HUES64 (cell line): ENCODE measurements around the gene CCDC91.
"Not testable (repeated sequence)": the region's sequence is repeated elsewhere in the genome, so short reads cannot be mapped to it uniquely, and the experiment has no call there.

ENCODE experiments used
- H3K27ac ChIP-seq: 2 replicates; pipeline ENCODE4 v1.7.0; 2013; ENCODE audit warnings: low read depth, low read length, inconsistent platforms
- H3K27me3 ChIP-seq: 2 replicates; pipeline ENCODE4 v1.6.1; 2013; ENCODE audit warnings: mild to moderate bottlenecking, low read length; ENCODE audit not compliant: insufficient read depth
- H3K36me3 ChIP-seq: 2 replicates; pipeline ENCODE4 v1.6.1; 2013; ENCODE audit warnings: mild to moderate bottlenecking, low read length; ENCODE audit not compliant: insufficient read depth
- H3K4me1 ChIP-seq: 2 replicates; pipeline ENCODE4 v1.6.1; 2013; ENCODE audit warnings: mild to moderate bottlenecking, low read length, moderate library complexity; ENCODE audit not compliant: insufficient read depth
- H3K4me3 ChIP-seq: 2 replicates; pipeline ENCODE4 v1.5.1; 2013; ENCODE audit warnings: mild to moderate bottlenecking, low read length, moderate library complexity
- H3K9ac ChIP-seq: 2 replicates; pipeline ENCODE4 v1.6.1; 2013; ENCODE audit warnings: mild to moderate bottlenecking, low read depth, low read length
- H3K9me3 ChIP-seq: 2 replicates; pipeline ENCODE4 v1.6.1; 2013; ENCODE audit warnings: low read depth, low read length; ENCODE audit not compliant: insufficient read depth
- WGBS: fragments of 150-250, 120-280 bp; methylation state at CpG from one replicate; pipeline ENCODE4 v1.1.7; 2013; ENCODE audit warnings: missing lambda C conversion rate; 5-methylcytosine and 5-hydroxymethylcytosine counted together

CCDC91 gene

DNA sequence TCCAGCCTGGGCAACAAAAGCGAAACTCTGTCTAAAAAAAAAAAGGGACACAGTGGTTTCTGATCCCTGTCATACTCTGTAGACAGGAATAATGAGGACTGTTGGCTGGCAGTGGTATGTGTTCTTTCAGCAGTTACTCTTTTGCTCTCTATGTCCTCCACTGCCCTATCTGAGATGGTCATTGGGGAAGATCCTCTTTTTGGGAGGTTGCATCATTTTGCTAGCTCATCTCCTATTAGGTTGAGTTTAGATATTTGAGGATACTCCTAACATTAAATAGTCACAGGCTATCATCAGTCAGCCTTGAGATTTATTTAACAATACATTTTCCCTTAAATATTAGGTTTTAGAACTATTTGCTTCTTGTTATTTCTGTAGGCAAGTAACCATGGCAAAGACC, 5.9 kb upstream of the CCDC91 start:
- 97% methylated on average over 1 of the region's 1 CpG for WGBS
- no peak overlapping the region for H3K9ac ChIP-seq
- no peaks in the 10 kb centered on the region for H3K36me3 ChIP-seq
- H3K9me3 ChIP-seq: no peaks in the 10 kb centered on the region
- no peaks in the 10 kb centered on the region for H3K4me1 ChIP-seq
- no peak overlapping the region for H3K4me3 ChIP-seq
- no peak overlapping the region for H3K27ac ChIP-seq
- H3K27me3 ChIP-seq: no peaks in the 10 kb centered on the region

DNA sequence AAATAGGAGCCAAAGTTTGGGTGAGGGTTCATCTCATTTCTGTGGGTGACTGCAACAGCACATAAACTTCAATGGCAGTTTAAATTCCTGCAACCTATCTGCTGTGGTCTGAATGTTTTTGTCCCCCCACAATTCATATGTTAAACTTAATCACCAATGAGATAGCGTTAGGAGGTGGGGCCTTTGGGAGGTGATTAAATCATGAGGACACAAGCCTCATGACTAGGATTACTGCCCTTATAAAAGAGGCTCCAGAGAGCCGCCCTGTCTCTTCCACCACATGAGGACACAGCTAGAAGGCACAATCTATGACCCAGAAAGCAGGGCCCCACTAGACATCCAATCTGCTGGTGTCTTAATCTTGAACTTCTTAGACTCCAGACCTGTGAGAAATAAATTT, 3.8 kb upstream of the CCDC91 start:
- Histone ChIP-seq H3K36me3 (no peaks in the 10 kb centered on the region), H3K4me3 (no peak overlapping the region), H3K4me1 (peaks cover 2% of the 10 kb centered on the region; the same call in 1 of the 2 replicates), H3K9ac (no peak overlapping the region), H3K9me3 (no peaks in the 10 kb centered on the region), H3K27ac (no peak overlapping the region), H3K27me3 (no peaks in the 10 kb centered on the region)
- WGBS: 83% methylated on average over 2 of the region's 2 CpGs

DNA sequence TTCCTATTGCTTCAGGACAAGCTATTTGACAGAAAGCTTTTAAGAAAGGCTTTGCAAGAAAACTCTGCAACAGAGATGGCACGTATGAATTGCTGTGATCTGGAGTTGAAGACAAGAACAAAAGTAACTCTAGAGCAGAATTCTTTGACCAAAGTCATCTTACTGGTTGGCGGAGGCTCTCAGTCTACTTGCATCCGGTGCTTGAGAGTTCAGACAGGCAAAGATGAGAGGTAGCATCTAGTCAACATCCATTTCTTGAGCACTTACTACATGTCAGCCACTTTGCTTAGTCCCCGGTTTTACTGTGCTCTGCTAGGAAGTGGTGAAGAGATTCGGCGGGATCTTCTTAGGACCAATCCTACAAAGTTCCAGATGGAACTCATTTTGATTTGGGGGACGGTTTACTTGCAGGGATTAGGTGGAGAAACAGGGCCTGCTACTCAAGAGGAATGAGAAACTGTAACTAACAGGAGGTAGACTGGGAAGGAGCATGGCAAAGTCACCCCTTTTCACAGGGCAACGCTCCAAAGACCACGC, 404 bp upstream of the CCDC91 start:
- peaks cover 5% of the 10 kb centered on the region; the same call in 1 of the 2 replicates for H3K4me1 ChIP-seq
- no peaks in the 10 kb centered on the region for H3K27me3 ChIP-seq
- H3K9ac ChIP-seq: peak overlapping the region; percentile 88
- no peaks in the 10 kb centered on the region for H3K9me3 ChIP-seq
- H3K27ac ChIP-seq: no peak overlapping the region
- peak overlapping the region; percentile 98 for H3K4me3 ChIP-seq
- WGBS: 60% methylated on average over 9 of the region's 9 CpGs
- no peaks in the 10 kb centered on the region for H3K36me3 ChIP-seq

DNA sequence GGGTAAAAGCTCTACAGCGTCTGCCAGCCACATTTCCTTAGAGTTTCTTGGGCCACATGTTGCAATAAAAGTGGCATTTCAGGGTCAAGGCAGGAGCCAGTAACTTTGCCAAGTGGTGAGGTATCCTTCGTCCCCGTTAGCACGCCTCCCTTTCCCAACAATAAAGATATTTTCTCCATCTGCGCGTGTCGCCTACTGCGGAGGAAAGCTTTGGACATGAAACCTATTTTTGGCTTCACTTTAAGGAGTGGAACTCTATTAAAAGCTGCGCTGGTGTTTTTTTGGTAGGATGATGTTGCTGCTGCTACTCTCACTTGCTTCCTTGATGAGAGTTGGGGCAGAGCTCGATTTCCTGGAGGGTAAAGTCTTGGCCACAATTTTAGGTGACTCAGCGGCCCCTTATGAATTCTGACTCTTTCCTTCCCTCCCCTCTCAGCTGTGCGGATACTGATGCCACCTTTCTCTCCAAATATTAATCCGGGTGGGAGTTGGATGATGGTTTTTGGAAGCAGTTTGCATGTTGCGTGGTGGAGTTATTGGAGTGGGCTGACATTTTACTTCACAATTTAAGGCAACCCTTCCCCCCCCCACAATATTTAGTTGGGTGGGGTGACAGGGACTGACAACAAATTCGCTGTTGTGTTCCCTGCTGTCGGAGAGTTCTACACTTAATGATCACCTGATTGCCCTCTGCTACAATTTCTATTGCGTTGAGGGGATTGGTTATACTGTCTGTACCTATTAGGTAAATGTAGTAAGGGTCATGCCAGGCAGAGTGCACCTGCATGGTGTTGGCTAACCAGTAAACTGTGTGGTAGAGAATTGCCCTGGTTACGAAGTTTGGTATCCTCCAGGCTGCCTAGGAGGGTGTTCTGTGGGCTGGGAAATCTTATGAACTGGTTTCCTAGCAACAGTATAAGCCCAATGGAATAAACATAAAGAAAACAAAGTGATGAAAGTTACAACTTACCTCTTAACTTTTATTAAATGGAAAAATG, 1.1 kb downstream of the CCDC91 start:
- Histone ChIP-seq H3K4me3 (peak overlapping the region; percentile 98), H3K9me3 (no peaks in the 10 kb centered on the region), H3K36me3 (no peaks in the 10 kb centered on the region), H3K27ac (no peak overlapping the region; the same call in 1 of the 2 replicates), H3K4me1 (peaks cover 5% of the 10 kb centered on the region; the same call in 1 of the 2 replicates), H3K9ac (peak overlapping the region; percentile 88), H3K27me3 (no peaks in the 10 kb centered on the region)
- WGBS: 24% methylated on average over 15 of the region's 18 CpGs

DNA sequence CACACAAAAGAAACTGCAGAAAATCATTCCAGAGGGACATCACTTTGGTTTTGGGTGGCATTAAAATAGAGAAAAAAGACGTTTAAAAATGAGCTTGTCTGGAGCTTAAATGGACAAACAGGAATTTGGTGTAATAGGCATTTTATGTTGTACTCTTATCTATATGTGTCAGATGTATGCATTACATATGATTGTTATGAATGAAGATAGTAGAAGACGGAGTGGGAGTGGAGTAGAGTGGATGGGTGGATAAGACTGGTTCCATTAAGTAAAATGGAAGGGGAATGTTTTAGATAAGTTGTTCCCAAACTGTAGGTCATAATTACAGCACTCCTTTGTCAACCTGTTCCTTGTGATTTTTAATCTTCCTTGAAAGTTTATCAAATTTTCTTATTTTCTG, 1.9 kb downstream of the CCDC91 start:
- WGBS: 95% methylated on average over 2 of the region's 2 CpGs

DNA sequence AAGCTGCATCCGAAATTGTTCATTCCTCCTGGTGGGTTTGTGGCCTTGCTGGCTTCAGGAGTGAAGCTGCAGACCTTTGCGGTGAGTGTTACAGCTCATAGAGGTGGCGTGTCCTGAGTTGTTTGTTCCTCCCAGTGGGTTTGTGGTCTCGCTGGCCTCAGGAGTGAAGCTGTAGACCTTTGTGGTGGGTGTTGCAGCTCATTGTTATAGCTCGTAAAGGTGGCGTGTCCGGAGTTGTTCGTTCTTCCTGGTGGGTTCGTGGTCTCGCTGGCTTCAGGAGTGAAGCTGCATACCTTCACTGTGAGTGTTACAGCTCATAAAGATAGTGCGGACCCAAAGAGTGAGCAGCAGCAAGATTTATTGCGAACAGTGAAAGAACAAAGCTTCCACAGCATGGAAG, 4.4 kb downstream of the CCDC91 start:
- not testable (repeated sequence) for H3K36me3 ChIP-seq, H3K27me3 ChIP-seq, H3K4me3 ChIP-seq, H3K9me3 ChIP-seq, H3K27ac ChIP-seq, H3K4me1 ChIP-seq, H3K9ac ChIP-seq
- 91% methylated on average over 12 of the region's 12 CpGs for WGBS

More for the DNA sequence above, 1.9 kb downstream of the CCDC91 start:
- H3K27ac ChIP-seq: no peak overlapping the region
- no peaks in the 10 kb centered on the region for H3K27me3 ChIP-seq
- H3K36me3 ChIP-seq: no peaks in the 10 kb centered on the region
- H3K9me3 ChIP-seq: no peaks in the 10 kb centered on the region
- H3K9ac ChIP-seq: no peak overlapping the region
- no peak overlapping the region for H3K4me3 ChIP-seq
- H3K4me1 ChIP-seq: peaks cover 5% of the 10 kb centered on the region; the same call in 1 of the 2 replicates

DNA sequence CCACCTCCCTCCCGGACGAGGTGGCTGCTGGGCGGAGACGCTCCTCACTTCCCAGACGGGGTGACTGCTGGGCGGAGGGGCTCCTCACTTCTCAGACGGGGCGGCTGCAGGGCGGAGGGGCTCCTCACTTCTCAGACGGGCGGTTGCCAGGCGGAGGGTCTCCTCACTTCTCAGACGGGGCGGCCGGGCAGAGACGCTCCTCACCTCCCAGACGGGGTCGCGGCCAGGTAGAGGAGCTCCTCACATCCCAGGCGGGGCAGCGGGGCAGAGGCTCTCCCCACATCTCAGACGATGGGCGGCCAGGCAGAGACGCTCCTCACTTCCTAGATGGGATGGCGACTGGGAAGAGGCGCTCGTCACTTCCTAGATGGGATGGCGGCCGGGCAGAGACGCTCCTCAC, 10.9 kb downstream of the CCDC91 start:
- H3K4me1 ChIP-seq, H3K9ac ChIP-seq: not testable (repeated sequence)

DNA sequence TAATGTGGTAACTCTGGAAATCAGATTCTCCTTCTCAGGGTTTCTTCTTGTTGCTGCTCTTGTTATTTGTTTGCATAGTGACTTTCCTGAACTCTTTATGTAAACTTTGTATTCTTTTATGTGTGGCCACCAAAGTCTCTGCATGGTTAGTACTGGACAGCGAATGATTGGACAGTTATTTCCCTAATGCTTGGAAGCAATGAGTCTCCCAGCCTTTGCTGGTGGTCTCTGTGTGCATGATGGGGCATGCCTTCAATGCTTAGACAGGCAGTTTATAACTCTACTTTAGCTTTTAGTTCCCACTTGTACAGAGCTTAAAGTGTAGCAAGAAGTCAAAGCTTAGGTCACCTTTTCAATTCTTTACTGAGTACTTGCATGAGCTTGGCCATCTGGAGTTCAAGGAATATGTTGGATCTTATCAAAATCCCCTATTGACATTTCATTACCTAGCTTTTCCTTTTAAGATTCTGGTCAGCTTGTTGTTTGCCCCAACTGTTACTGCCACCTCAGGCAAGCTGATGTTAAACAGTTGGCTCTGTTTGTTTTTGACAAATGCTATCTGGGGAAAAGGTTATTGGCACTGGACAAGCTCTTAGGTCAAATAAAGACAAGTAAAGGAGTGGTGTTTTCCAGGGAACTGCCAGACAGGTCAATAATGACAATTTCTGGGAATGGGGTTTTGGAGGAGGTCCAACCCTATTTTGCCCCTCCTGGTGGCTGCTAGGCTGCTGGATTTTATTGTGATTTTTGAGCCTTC, 12.3 kb downstream of the CCDC91 start:
- Histone ChIP-seq H3K9ac (no peak overlapping the region), H3K4me3 (no peak overlapping the region), H3K27me3 (no peaks in the 10 kb centered on the region), H3K27ac (no peak overlapping the region), H3K4me1 (no peaks in the 10 kb centered on the region), H3K9me3 (peaks cover 33% of the 10 kb centered on the region), H3K36me3 (0 out of 2 replicates have a peak, but pooled peaks cover 7% of the 10 kb centered on the region)
- 98% methylated on average over 1 of the region's 1 CpG for WGBS

More for the DNA sequence above, 10.9 kb downstream of the CCDC91 start:
- H3K4me3 ChIP-seq, H3K27me3 ChIP-seq, H3K27ac ChIP-seq, H3K36me3 ChIP-seq: not testable (repeated sequence)
- WGBS: 99% methylated on average over 12 of the region's 30 CpGs
- peaks cover 25% of the 10 kb centered on the region for H3K9me3 ChIP-seq

DNA sequence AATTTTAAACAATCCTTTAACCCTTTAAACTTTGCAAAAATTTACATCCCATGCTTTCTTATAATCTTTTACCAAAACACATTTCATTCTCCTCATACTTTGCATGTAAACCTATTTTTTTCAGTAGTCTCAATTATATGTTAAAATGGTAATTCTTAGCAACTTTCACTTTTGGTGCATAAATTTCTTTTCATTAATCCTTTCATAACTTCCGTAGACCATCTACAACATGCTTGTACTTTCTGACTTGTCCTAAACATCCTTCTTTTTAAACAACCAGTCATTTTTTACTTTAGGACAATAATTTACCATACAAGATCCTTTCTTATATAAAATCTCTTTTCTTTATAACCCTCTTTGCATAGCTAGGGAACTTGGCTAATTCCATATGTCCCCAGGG, 19.5 kb downstream of the CCDC91 start:
- WGBS: 0% methylated on average over 1 of the region's 1 CpG
- Histone ChIP-seq H3K4me1 (no peaks in the 10 kb centered on the region), H3K4me3 (no peak overlapping the region), H3K9me3 (peaks cover 44% of the 10 kb centered on the region), H3K27me3 (no peaks in the 10 kb centered on the region), H3K9ac (no peak overlapping the region), H3K36me3 (peaks cover 23% of the 10 kb centered on the region), H3K27ac (no peak overlapping the region)

DNA sequence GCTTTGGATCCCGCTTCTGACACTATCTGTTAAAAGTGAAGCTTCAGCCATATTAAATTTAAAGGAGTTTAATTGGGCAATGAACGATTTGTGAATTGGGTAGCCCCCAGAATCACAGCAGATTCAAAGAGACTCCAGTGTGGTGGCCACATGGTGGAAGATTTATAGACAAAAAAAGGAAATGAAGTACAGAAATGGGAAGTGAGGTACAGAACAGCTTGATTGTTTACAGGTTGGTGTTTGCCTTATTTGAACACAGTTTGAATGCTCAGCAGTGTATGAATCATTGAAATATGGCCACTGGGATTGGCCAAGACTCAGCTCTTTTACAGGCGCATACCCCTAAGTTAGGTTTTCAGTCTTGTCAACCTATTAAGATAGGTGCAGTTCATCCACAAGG, 21.9 kb downstream of the CCDC91 start:
- no peak overlapping the region for H3K9ac ChIP-seq
- peaks cover 16% of the 10 kb centered on the region for H3K4me1 ChIP-seq
- WGBS: 92% methylated on average over 3 of the region's 3 CpGs
- H3K36me3 ChIP-seq: peaks cover 19% of the 10 kb centered on the region
- H3K4me3 ChIP-seq: no peak overlapping the region
- H3K9me3 ChIP-seq: peaks cover 37% of the 10 kb centered on the region
- no peaks in the 10 kb centered on the region for H3K27me3 ChIP-seq
- H3K27ac ChIP-seq: no peak overlapping the region

DNA sequence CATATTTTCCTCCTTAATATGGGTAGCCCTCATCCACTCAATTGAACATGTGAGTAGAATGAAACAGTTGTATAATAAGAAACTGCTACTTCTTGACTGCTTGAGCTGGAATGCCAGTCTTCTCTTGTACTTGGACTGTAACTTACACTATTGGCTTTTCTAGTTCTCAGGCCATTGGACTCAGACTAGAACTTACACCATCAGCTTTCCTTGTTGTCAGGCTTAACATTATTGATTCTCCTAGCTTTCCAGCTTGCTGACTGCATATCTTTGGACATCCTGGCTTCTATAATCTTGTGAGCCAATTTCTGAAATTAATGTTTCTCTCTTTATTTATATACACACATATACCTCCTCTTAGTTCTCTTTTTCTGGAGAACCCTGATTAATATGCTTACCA, 24.8 kb downstream of the CCDC91 start:
- no peak overlapping the region for H3K4me3 ChIP-seq

More for the DNA sequence above, 24.8 kb downstream of the CCDC91 start:
- Histone ChIP-seq H3K4me1 (peaks cover 23% of the 10 kb centered on the region), H3K9ac (no peak overlapping the region), H3K27me3 (no peaks in the 10 kb centered on the region), H3K36me3 (peaks cover 18% of the 10 kb centered on the region), H3K9me3 (peaks cover 31% of the 10 kb centered on the region), H3K27ac (no peak overlapping the region)
